Loucy (cell line): Measurements from ENCODE around the gene CNOT6.
"Not testable (repeated sequence)": the region's sequence is repeated elsewhere in the genome, so short reads cannot be mapped to it uniquely, and the experiment has no call there.

Source experiments
- H2AFZ ChIP-seq: fragments of 200-600 bp; sonication (generic); 2 replicates; pipeline ENCODE4 v1.6.0; 2016; ENCODE audit warnings: antibody characterized with exemption, mild to moderate bottlenecking, low read length, moderate library complexity
- H3F3A ChIP-seq: fragments of 200-600 bp; 2 replicates; pipeline ENCODE4 v1.6.0; 2016; ENCODE audit warnings: antibody characterized with exemption, low read depth, mild to moderate bottlenecking
- H3K27me3 ChIP-seq: fragments of 200-600 bp; sonication (generic); 2 replicates; pipeline ENCODE4 v1.6.1; 2014; ENCODE audit warnings: low read length, mild to moderate bottlenecking; ENCODE audit not compliant: insufficient read depth, poor library complexity, severe bottlenecking
- H3K36me3 ChIP-seq: fragments of 200-600 bp; sonication (generic); 2 replicates; pipeline ENCODE4 v1.6.1; 2016; ENCODE audit warnings: low read length; ENCODE audit not compliant: insufficient read depth
- H3K4me1 ChIP-seq: fragments of 200-600 bp; sonication (generic); 2 replicates; pipeline ENCODE4 v1.5.1; 2014; ENCODE audit warnings: low read length, mild to moderate bottlenecking; ENCODE audit not compliant: insufficient read depth, poor library complexity, severe bottlenecking
- H3K4me2 ChIP-seq: fragments of 200-600 bp; sonication (generic); 2 replicates; pipeline ENCODE4 v1.6.0; 2014; ENCODE audit warnings: antibody characterized with exemption, low read length, low read depth, mild to moderate bottlenecking; ENCODE audit not compliant: poor library complexity, severe bottlenecking
- H3K4me3 ChIP-seq: fragments of 200-600 bp; sonication (generic); 2 replicates; pipeline ENCODE4 v1.5.1; 2014; ENCODE audit warnings: low read length, mild to moderate bottlenecking, mixed read lengths; ENCODE audit not compliant: poor library complexity, severe bottlenecking
- H3K79me2 ChIP-seq: fragments of 200-600 bp; sonication (generic); 2 replicates; pipeline ENCODE4 v1.6.1; 2014; ENCODE audit warnings: low read length; ENCODE audit not compliant: insufficient read depth
- H3K9ac ChIP-seq: fragments of 200-600 bp; sonication (generic); 2 replicates; pipeline ENCODE4 v1.6.0; 2014; ENCODE audit warnings: mild to moderate bottlenecking, low read depth, low read length, moderate library complexity; ENCODE audit not compliant: poor library complexity, severe bottlenecking
- H3K9me2 ChIP-seq: fragments of 200-600 bp; sonication (generic); replicated peaks from 2 replicates; pipeline ENCODE4 v1.6.1; 2016; ENCODE audit warnings: low read depth, low read length, mixed read lengths
- H3K9me3 ChIP-seq: fragments of 200-600 bp; sonication (generic); 2 replicates; pipeline ENCODE4 v1.6.1; 2014; ENCODE audit warnings: mild to moderate bottlenecking, antibody characterized with exemption, low read length, low read depth; ENCODE audit not compliant: insufficient read depth
- H4K20me1 ChIP-seq: fragments of 200-600 bp; sonication (generic); 2 replicates; pipeline ENCODE4 v1.6.0; 2014; ENCODE audit warnings: antibody characterized with exemption, low read length, mild to moderate bottlenecking; ENCODE audit not compliant: insufficient read depth, poor library complexity, severe bottlenecking
- EZH2phosphoT487 ChIP-seq: fragments of 200-600 bp; IDR thresholded peaks from 2 replicates; pipeline ENCODE4 v1.6.1; 2018; ENCODE audit warnings: antibody characterized with exemption, mild to moderate bottlenecking, moderate library complexity, borderline replicate concordance
- TF ChIP-seq, protein P1 (sequence below): fragments of 200-600 bp; sonication (generic); conservative IDR thresholded peaks from 2 replicates; pipeline ENCODE4 v1.5.1; 2014; ENCODE audit warnings: mild to moderate bottlenecking, antibody characterized with exemption, low read length

CNOT6 gene

DNA sequence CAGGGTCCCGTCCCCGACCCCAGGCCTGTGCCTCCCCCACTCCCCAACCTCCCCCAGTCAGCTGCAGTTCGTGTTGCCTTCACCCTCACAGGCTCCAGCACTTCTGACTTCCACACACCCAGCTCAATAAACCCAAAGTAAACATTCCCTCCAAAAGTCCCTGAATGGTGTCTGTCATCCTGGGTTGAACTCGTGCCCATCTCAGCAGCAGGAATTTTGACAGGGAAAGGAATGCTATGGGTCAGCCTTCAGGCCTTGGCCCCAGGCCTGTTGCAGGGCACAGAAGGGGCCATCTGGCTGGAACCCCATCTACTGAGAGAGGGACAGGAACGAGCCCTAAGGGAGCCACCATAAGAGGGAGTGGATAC is 29.6 kb upstream of the CNOT6 start:
- no peaks in the 10 kb centered on the region for H3K9me2 ChIP-seq
- no peak overlapping the region for H2AFZ ChIP-seq
- no peaks in the 10 kb centered on the region for H3K79me2 ChIP-seq
- H3K27me3 ChIP-seq, result no peaks in the 10 kb centered on the region
- H3K4me3 ChIP-seq, result no peak overlapping the region
- H3F3A ChIP-seq, result no peaks in the 10 kb centered on the region
- no peaks in the 10 kb centered on the region for H3K9me3 ChIP-seq
- H4K20me1 ChIP-seq, result no peaks in the 10 kb centered on the region
- no peak overlapping the region for H3K9ac ChIP-seq
- H3K36me3 ChIP-seq, result no peaks in the 10 kb centered on the region
- no peaks in the 10 kb centered on the region for H3K4me1 ChIP-seq
- no peak overlapping the region for H3K4me2 ChIP-seq
- TF ChIP-seq, protein P1, sequence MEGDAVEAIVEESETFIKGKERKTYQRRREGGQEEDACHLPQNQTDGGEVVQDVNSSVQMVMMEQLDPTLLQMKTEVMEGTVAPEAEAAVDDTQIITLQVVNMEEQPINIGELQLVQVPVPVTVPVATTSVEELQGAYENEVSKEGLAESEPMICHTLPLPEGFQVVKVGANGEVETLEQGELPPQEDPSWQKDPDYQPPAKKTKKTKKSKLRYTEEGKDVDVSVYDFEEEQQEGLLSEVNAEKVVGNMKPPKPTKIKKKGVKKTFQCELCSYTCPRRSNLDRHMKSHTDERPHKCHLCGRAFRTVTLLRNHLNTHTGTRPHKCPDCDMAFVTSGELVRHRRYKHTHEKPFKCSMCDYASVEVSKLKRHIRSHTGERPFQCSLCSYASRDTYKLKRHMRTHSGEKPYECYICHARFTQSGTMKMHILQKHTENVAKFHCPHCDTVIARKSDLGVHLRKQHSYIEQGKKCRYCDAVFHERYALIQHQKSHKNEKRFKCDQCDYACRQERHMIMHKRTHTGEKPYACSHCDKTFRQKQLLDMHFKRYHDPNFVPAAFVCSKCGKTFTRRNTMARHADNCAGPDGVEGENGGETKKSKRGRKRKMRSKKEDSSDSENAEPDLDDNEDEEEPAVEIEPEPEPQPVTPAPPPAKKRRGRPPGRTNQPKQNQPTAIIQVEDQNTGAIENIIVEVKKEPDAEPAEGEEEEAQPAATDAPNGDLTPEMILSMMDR, result no peak
- TF ChIP-seq EZH2phosphoT487, result no peak

DNA sequence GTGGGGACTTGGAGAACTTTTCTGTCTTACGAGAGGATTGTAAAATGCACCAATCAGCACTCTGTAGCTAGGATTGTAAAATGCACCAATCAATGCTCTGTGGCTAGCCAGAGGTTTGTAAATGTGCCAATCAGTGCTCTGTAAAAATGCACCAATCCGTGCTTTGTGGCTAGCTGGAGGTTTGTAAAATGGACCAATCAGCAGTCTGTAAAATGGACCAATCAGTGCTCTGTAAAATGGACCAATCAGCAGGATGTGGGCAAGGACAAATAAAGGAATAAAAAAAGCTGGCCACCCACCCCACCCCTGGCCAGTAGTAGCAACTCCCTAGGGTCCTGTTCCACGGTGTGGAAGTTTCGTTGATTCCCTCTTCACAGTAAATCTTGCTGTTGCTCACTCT is 29.1 kb upstream of the CNOT6 start:
- H3K4me2 ChIP-seq, H2AFZ ChIP-seq, H3K9ac ChIP-seq, H3K9me2 ChIP-seq, H4K20me1 ChIP-seq, H3F3A ChIP-seq, H3K79me2 ChIP-seq, H3K4me1 ChIP-seq, H3K9me3 ChIP-seq, H3K36me3 ChIP-seq, H3K4me3 ChIP-seq, H3K27me3 ChIP-seq: not testable (repeated sequence)

DNA sequence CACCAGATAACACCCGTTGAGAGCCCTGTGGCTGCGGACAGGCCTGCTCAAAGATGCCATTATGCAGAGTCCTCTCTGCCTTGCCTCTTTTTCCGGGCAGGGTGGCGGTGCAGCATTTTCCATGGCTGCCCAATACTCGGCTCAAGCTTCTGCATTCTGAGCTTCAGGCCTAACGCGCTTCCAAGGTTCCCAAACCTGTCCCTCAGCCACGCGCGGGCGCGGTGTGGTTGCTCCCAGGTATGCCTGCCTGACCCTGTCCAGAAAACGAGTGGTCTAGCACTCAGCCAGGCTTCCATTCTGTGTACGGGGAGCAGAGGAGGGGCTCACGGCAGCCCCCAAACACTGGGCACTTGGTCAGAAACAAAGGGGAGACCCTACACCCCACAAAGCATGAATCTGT is 27.9 kb upstream of the CNOT6 start:
- Histone ChIP-seq H3K4me2 (no peak overlapping the region), H3F3A (no peaks in the 10 kb centered on the region), H3K9ac (no peak overlapping the region), H3K79me2 (no peaks in the 10 kb centered on the region), H3K4me3 (no peak overlapping the region), H3K36me3 (no peaks in the 10 kb centered on the region), H3K9me2 (no peaks in the 10 kb centered on the region), H2AFZ (no peak overlapping the region), H3K4me1 (no peaks in the 10 kb centered on the region), H3K27me3 (no peaks in the 10 kb centered on the region), H4K20me1 (no peaks in the 10 kb centered on the region), H3K9me3 (no peaks in the 10 kb centered on the region)
- TF ChIP-seq EZH2phosphoT487, result no peak
- TF ChIP-seq, protein P1, result no peak

DNA sequence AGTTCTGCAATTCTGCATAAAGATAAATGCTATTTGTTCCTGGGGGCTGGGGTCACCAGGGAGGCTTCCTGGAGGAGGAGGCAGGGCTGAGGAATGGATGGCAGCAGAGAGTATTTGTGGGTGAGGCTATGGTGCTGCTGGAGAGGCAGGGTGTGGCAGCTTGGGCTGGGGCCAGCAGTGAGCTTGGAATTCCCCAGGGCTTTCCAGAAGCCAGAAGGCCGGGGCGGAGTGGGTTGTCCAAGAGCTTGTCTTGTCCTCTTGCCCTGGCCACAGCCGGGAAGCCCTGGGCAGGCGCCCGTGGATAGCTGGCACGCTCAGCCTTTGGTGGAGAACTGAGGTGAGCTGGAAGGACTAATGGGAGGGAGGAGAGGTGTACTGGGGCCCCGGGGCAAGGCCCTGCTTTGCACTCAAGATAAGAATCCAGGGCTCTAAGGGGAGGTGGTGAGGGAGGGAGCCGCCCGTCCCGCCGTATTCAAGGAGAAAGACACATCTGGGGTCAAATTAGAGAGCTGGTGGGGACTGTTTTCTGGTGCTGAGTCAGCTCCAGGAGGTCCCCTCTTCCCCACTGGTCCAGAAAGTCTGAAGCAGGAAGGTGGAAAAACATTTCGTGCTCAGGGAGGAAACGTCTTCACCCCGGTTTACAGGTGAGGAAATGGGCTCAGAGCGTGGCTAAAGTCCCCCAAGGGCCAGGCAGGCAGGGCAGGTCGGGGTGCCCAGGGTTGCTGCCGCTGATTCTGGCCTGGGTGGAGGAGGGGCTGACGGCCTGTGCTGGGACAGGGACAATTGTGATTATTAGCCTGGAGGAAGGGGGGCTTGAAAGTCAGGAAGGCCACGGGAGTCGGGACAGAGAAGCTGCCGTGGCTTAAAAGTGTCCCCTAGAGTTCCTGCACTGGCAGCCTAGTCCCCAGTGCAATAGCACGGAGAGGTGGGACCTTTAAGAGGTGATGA is 26.9 kb upstream of the CNOT6 start:
- no peaks in the 10 kb centered on the region for H3K27me3 ChIP-seq
- no peak overlapping the region for H3K9ac ChIP-seq
- no peak overlapping the region for H3K4me3 ChIP-seq
- TF ChIP-seq EZH2phosphoT487, result no peak
- TF ChIP-seq, protein P1, result no peak
- no peak overlapping the region for H2AFZ ChIP-seq
- H3K9me2 ChIP-seq, result no peaks in the 10 kb centered on the region
- H3K36me3 ChIP-seq, result no peaks in the 10 kb centered on the region
- H3K4me1 ChIP-seq, result no peaks in the 10 kb centered on the region
- no peaks in the 10 kb centered on the region for H3K79me2 ChIP-seq
- no peaks in the 10 kb centered on the region for H4K20me1 ChIP-seq
- H3K4me2 ChIP-seq, result no peak overlapping the region
- H3K9me3 ChIP-seq, result no peaks in the 10 kb centered on the region
- no peaks in the 10 kb centered on the region for H3F3A ChIP-seq
